H1 (cell line): Measurements from ENCODE around the gene MED29. TPM values are rescaled to one million over a fixed set of nuclear protein-coding genes. Genes with fewer than 3 reads are reported as not detected.

ENCODE experiments used
- CTCF ChIA-PET: fragments of 300-600 bp; sonication (Branson Sonifier 250); formaldehyde crosslinking; loops from one replicate; lab custom pipeline; 2021; ENCODE audit not compliant: partially characterized antibody; lab: Charles Lee
- POLR2A ChIA-PET: fragments of 300-600 bp; sonication (Branson Sonifier 250); formaldehyde crosslinking; loops from one replicate; lab custom pipeline; 2021; ENCODE audit warnings: inconsistent platforms; ENCODE audit not compliant: partially characterized antibody; lab: Charles Lee
- DNase-seq, 2 experiments: peaks; one replicate each; pipeline versions ENCODE4 v3.0.0 to v3.0.0-alpha.2; 2010 to 2022; ENCODE audit warnings: low spot score in 2 of 2, low read depth in 1 of 2, mixed read lengths in 1 of 2
- FAIRE-seq: peaks from 2 replicates; lab custom pipeline; 2011; peaks lifted over from hg19 to GRCh38; lab: Jason Lieb, UNC
- H2AFZ ChIP-seq: 2 replicates; pipeline ENCODE4 v1.8.1; 2012; ENCODE audit warnings: low read length, inconsistent platforms
- H2AK5ac ChIP-seq: 2 replicates; pipeline ENCODE4 v1.6.1; 2013; ENCODE audit warnings: low read depth, low read length
- H2BK120ac ChIP-seq: replicated peaks from 2 replicates; pipeline ENCODE3; 2013; ENCODE audit warnings: low read depth, low read length, inconsistent platforms
- H2BK12ac ChIP-seq: 2 replicates; pipeline ENCODE4 v1.6.1; 2013; ENCODE audit warnings: low read depth, low read length
- H2BK15ac ChIP-seq: 2 replicates; pipeline ENCODE4 v1.6.1; 2013; ENCODE audit warnings: low read length
- H2BK20ac ChIP-seq: 2 replicates; pipeline ENCODE4 v1.6.1; 2013; ENCODE audit warnings: low read length
- H2BK5ac ChIP-seq: 2 replicates; pipeline ENCODE4 v1.6.1; 2013; ENCODE audit warnings: low read depth, low read length
- H3K14ac ChIP-seq: 2 replicates; pipeline ENCODE4 v1.6.1; 2013; ENCODE audit warnings: inconsistent platforms; ENCODE audit not compliant: insufficient read length
- H3K18ac ChIP-seq: 2 replicates; pipeline ENCODE4 v1.6.1; 2013; ENCODE audit warnings: low read length; ENCODE audit errors: extremely low read depth
- H3K23ac ChIP-seq: 2 replicates; pipeline ENCODE4 v1.6.1; 2013; ENCODE audit warnings: inconsistent platforms; ENCODE audit not compliant: insufficient read length
- H3K23me2 ChIP-seq: 2 replicates; pipeline ENCODE4 v1.6.1; 2013; ENCODE audit warnings: low read depth, low read length
- H3K27ac ChIP-seq: 2 replicates; pipeline ENCODE4 v1.6.1; 2011; ENCODE audit warnings: low read depth, low read length, inconsistent platforms
- H3K27me3 ChIP-seq, 4 experiments: replicated peaks in 1 of 4; 1 replicate in 1 of 4; 2 replicates in 3 of 4; pipeline versions ENCODE4 v1.6.1 to v1.8.1; 2011 to 2013; ENCODE audit warnings: low read length in 3 of 4, mild to moderate bottlenecking in 3 of 4, inconsistent platforms in 2 of 4, mixed read lengths in 2 of 4, moderate library complexity in 1 of 4; ENCODE audit not compliant: control insufficient read depth in 3 of 4, insufficient read depth in 3 of 4; ENCODE audit errors: extremely low read depth in 1 of 4
- H3K36me3 ChIP-seq, 4 experiments: 2 replicates each; pipeline versions ENCODE4 v1.6.1 to v1.8.1; 2011 to 2013; ENCODE audit warnings: mild to moderate bottlenecking in 4 of 4, low read length in 3 of 4, moderate library complexity in 2 of 4, control low read depth in 1 of 4, inconsistent platforms in 1 of 4; ENCODE audit not compliant: insufficient read depth in 4 of 4, control insufficient read depth in 2 of 4
- H3K4ac ChIP-seq: replicated peaks from 2 replicates; pipeline ENCODE3; 2013; ENCODE audit warnings: low read length, low read depth, mixed read lengths, inconsistent platforms; ENCODE audit not compliant: insufficient read length
- H3K4me1 ChIP-seq, 4 experiments: replicated peaks in 1 of 4; 1 replicate in 1 of 4; 2 replicates in 3 of 4; pipeline versions ENCODE4 v1.6.1 to v1.8.1; 2011 to 2013; ENCODE audit warnings: low read length in 3 of 4, inconsistent platforms in 2 of 4, mixed read lengths in 1 of 4; ENCODE audit not compliant: insufficient read depth in 4 of 4, control insufficient read depth in 3 of 4
- H3K4me2 ChIP-seq, 2 experiments: 2 replicates each; pipeline versions ENCODE4 v1.6.1 to v1.8.1; 2011 to 2013; ENCODE audit warnings: low read depth in 2 of 2, low read length in 2 of 2, control low read depth in 1 of 2, inconsistent platforms in 1 of 2, mild to moderate bottlenecking in 1 of 2; ENCODE audit not compliant: insufficient read depth in 1 of 2
- H3K4me3 ChIP-seq, 4 experiments: fragments of 200-600, 300-600 bp in 1 of 4; sonication (generic), shearing (Covaris generic), sonication (Bioruptor Twin) in 1 of 4; 2 replicates each; pipeline versions ENCODE4 v1.5.1 to v1.8.1; 2011 to 2016; ENCODE audit warnings: low read length in 4 of 4, low read depth in 3 of 4, control low read depth in 2 of 4, inconsistent platforms in 2 of 4, mild to moderate bottlenecking in 2 of 4, mixed read lengths in 1 of 4, moderate library complexity in 1 of 4; ENCODE audit not compliant: insufficient read depth in 2 of 4; ENCODE audit errors: extremely low read depth in 1 of 4
- H3K56ac ChIP-seq: replicated peaks from 2 replicates; pipeline ENCODE3; 2013; ENCODE audit warnings: low read depth, mild to moderate bottlenecking, mixed read lengths, low read length, inconsistent platforms; ENCODE audit not compliant: insufficient read length
- H3K79me1 ChIP-seq: 2 replicates; pipeline ENCODE4 v1.6.1; 2013; ENCODE audit warnings: low read depth, low read length, control low read depth
- H3K79me2 ChIP-seq, 2 experiments: 2 replicates each; pipeline versions ENCODE4 v1.6.1 to v1.8.1; 2012 to 2013; ENCODE audit warnings: low read length in 2 of 2, mild to moderate bottlenecking in 2 of 2, inconsistent platforms in 1 of 2; ENCODE audit not compliant: insufficient read depth in 2 of 2, control insufficient read depth in 1 of 2
- H3K9ac ChIP-seq, 4 experiments: replicated peaks in 1 of 4; 1 replicate in 1 of 4; 2 replicates in 3 of 4; pipeline versions ENCODE4 v1.6.1 to v1.8.1; 2011 to 2013; ENCODE audit warnings: low read depth in 3 of 4, low read length in 3 of 4, control low read depth in 2 of 4, mild to moderate bottlenecking in 2 of 4, moderate library complexity in 2 of 4, inconsistent platforms in 1 of 4; ENCODE audit errors: extremely low read depth in 1 of 4
- H3K9me3 ChIP-seq, 2 experiments: 2 replicates each; pipeline versions ENCODE4 v1.6.1 to v1.8.1; 2012 to 2013; ENCODE audit warnings: mild to moderate bottlenecking in 2 of 2, moderate library complexity in 2 of 2, control low read depth in 1 of 2, inconsistent platforms in 1 of 2, low read depth in 1 of 2, low read length in 1 of 2, mixed read lengths in 1 of 2; ENCODE audit not compliant: insufficient read depth in 2 of 2
- H4K20me1 ChIP-seq, 2 experiments: replicated peaks in 1 of 2; 2 replicates each; pipeline versions ENCODE3 to v1.8.1; 2011 to 2013; ENCODE audit warnings: inconsistent platforms in 2 of 2, low read length in 2 of 2, mild to moderate bottlenecking in 1 of 2; ENCODE audit not compliant: insufficient read depth in 2 of 2, control insufficient read depth in 1 of 2
- H4K5ac ChIP-seq: 2 replicates; pipeline ENCODE4 v1.6.1; 2013; ENCODE audit warnings: low read length, low read depth, mixed read lengths, inconsistent platforms; ENCODE audit not compliant: insufficient read length
- H4K8ac ChIP-seq: 2 replicates; pipeline ENCODE4 v1.8.0; 2013; ENCODE audit warnings: mild to moderate bottlenecking, moderate library complexity, low read length, inconsistent platforms; ENCODE audit not compliant: insufficient read depth; ENCODE audit errors: extremely low read depth
- H4K91ac ChIP-seq: replicated peaks from 2 replicates; pipeline ENCODE3; 2013; ENCODE audit warnings: low read length, mixed read lengths, inconsistent platforms; ENCODE audit not compliant: insufficient read length
- FOSL1 ChIP-seq: IDR thresholded peaks from 2 replicates; pipeline ENCODE4 v1.6.1; 2011; ENCODE audit warnings: mild to moderate bottlenecking, low read depth, low read length, moderate library complexity; ENCODE audit not compliant: insufficient read depth
- GTF2F1 ChIP-seq: IDR thresholded peaks from 2 replicates; pipeline ENCODE4 v1.6.1; 2012; ENCODE audit warnings: low read depth, low read length, improper control_type of control experiment, borderline replicate concordance
- whole genome bisulfite sequencing, 2 experiments: shearing (Covaris generic) in 1 of 2; methylation state at CpG; one replicate each; pipeline versions ENCODE4 v1.1.6 to v1.1.7; 2013 to 2015; ENCODE audit warnings: low lambda C conversion rate in 2 of 2, mixed read lengths in 2 of 2, inconsistent platforms in 1 of 2, low coverage in 1 of 2, missing lambda C conversion rate in 1 of 2; ENCODE audit not compliant: insufficient replicate concordance in 2 of 2, insufficient coverage in 1 of 2, insufficient read length in 1 of 2; ENCODE audit errors: extremely low coverage in 1 of 2, missing lambda C conversion rate in 1 of 2; 5-methylcytosine and 5-hydroxymethylcytosine counted together
- polyA plus RNA-seq, 7 experiments: library from polyadenylated mRNA; depleted of rRNA in 3 of 7; stranded (reverse) in 5 of 7; unstranded in 2 of 7; fragments of >200 nt in 5 of 7; fragments of 200-250 nt in 2 of 7; gene quantifications; 1 replicate in 5 of 7; 2 replicates in 1 of 7; 4 replicates in 1 of 7; pipeline versions ENCODE4 v1.2.1 to v1.2.3, GENCODE V29; 2011 to 2013; ENCODE audit warnings: missing spikeins in 2 of 7, mixed read lengths in 2 of 7
- total RNA-seq: library from RNA; stranded (reverse); fragmentation: NEBNext Ultra II Directional; extraction: Animal tissue kit (Norgen Biotek cat#: 25700); gene quantifications from 2 replicates; pipeline ENCODE4 v1.2.1, GENCODE V29; 2021

Gene MED29
- total and polyA plus RNA-seq, 2 of the 8 experiments (the other 6 are each of a cell fraction or from before 2014, with no cell fraction given) = 31.1 to 52.5 TPM

DNA sequence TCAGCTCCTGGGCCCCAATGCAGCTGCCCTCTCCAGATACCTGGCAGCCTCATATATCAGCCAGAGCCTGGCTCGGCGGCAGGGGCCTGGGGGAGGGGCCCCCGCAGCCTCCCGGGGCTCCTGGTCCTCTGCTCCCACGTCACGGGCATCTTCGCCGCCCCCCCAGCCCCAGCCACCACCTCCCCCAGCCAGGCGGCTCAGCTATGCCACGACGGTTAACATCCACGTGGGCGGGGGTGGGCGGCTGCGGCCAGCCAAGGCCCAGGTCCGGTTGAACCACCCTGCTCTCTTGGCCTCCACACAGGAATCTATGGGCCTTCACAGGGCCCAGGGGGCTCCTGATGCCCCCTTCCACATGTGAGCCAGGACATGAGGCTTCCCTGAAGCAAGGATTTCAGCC lies 33.8 kb downstream of the MED29 start:
- Histone ChIP-seq H2BK20ac (no peak overlapping the region), H2AK5ac (no peak overlapping the region), H3K23me2 (peaks cover 5% of the 10 kb centered on the region; the same call in 1 of the 2 replicates), H3K4ac (no peak overlapping the region), H4K20me1 (peaks cover 0 to 5% of the 10 kb centered on the region in 2 experiments), H3K9ac (no peak overlapping the region), H2AFZ (no peak overlapping the region), H3K18ac (no peak overlapping the region), H3K79me1 (no peaks in the 10 kb centered on the region), H2BK15ac (no peak overlapping the region), H3K4me2 (no peak overlapping the region), H3K27ac (no peak overlapping the region), H3K4me3 (no peak overlapping the region), H2BK12ac (no peak overlapping the region), H3K9me3 (no peaks in the 10 kb centered on the region), H4K5ac (no peak overlapping the region), H3K27me3 (no peaks in the 10 kb centered on the region), H4K8ac (no peak overlapping the region), H3K56ac (no peak overlapping the region), H4K91ac (no peak overlapping the region), H3K79me2 (no peaks in the 10 kb centered on the region), H3K23ac (no peak overlapping the region), H2BK5ac (no peak overlapping the region), H2BK120ac (no peak overlapping the region), H3K4me1 (peaks cover 5 to 13% (median 11%) of the 10 kb centered on the region in 4 experiments; a peak in 6 of 7 replicates), H3K36me3 (peaks cover 14 to 44% (median 31%) of the 10 kb centered on the region in 4 experiments), H3K14ac (no peak overlapping the region)
- ChIA-PET CTCF (interaction anchor here (0.8 to 1.3 kb wide), 2 partner anchors 11 to 49 kb away, joined by 4 to 5 read pairs; no protein-coding TSS in a partner anchor), POLR2A (interaction anchor here (1.3 to 47.8 kb wide), 5 partner anchors 1 to 91 kb away, joined by 3 to 1154 read pairs (median 26); partner anchors contain the start of genes PLEKHG2, RPS16, SUPT5H and ZFP36)
- FAIRE-seq (no peak), DNase-seq (no peak)
- 100% methylated on average over 1 of the region's 16 CpGs; no CpG with 5 or more reads in 1 of the 2 experiments for WGBS, 2 experiments
- TF ChIP-seq FOSL1 (no peak), GTF2F1 (no peak)
